ENCODE data around the gene RACGAP1.

The RACGAP1 gene

DNA sequence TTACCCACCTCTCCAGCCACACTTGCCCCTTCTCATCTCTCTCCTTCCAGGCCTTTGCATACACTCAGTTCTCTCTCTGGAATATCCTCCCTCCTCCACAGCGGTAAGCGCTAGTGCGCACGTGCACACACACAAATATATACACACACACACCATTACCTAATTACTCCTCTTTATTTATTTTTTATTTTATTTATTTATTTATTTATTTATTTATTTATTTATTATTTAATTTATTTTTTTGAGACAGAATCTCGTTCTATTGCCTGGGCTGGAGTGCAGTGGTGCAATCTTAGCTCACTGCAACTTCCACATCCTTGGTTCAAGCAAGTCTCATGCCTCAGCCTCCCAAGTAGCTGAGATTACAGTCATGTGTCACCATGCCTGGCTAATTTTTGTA, 43.8 kb upstream of the RACGAP1 start:
- TF ChIP-seq, protein P1, sequence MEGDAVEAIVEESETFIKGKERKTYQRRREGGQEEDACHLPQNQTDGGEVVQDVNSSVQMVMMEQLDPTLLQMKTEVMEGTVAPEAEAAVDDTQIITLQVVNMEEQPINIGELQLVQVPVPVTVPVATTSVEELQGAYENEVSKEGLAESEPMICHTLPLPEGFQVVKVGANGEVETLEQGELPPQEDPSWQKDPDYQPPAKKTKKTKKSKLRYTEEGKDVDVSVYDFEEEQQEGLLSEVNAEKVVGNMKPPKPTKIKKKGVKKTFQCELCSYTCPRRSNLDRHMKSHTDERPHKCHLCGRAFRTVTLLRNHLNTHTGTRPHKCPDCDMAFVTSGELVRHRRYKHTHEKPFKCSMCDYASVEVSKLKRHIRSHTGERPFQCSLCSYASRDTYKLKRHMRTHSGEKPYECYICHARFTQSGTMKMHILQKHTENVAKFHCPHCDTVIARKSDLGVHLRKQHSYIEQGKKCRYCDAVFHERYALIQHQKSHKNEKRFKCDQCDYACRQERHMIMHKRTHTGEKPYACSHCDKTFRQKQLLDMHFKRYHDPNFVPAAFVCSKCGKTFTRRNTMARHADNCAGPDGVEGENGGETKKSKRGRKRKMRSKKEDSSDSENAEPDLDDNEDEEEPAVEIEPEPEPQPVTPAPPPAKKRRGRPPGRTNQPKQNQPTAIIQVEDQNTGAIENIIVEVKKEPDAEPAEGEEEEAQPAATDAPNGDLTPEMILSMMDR (IDR thresholded peaks at IDR 0.05; ENCODE audit: low read length, missing control alignments), result no peak
- no peak for DNase-seq (ENCODE audit: low read depth)
- H3K4me3 ChIP-seq (replicated peaks; ENCODE audit: low read depth, low read length), result no peak overlapping the region

DNA sequence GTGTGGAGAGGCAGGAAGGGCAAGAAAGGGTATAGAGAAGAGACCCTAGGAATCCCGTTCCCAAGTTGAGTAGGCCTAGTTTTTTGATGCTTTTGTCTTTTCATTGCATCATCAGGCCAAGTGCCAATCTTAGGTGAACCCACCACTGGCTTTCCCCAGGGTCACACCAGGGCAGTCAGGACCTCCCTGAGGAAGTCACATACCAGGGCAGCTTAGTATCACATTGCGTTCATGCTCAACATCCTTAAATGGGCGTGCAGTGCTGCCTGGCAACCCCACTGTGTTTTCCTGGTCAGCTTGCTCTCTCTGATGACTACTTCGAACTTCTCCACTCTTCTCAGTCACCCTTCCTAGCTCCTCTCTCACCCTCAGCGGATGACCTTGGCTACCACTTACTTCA, 41.1 kb upstream of the RACGAP1 start:
- H3K4me3 ChIP-seq (replicated peaks; ENCODE audit: low read depth, low read length), result no peak overlapping the region
- TF ChIP-seq, protein P1 (IDR thresholded peaks at IDR 0.05; ENCODE audit: low read length, missing control alignments), result no peak
- DNase-seq (ENCODE audit: low read depth), result peak; percentile 74

- no peak overlapping the region for H3K4me3 ChIP-seq (replicated peaks; ENCODE audit: low read depth, low read length)
- TF ChIP-seq, protein P1 (IDR thresholded peaks at IDR 0.05; ENCODE audit: low read length, missing control alignments), result no peak
- no peak for DNase-seq (ENCODE audit: low read depth)
Measured at GRCh38 chr12:50065726-50066310, 40.5 kb upstream of the RACGAP1 start.

- TF ChIP-seq, protein P1 (IDR thresholded peaks at IDR 0.05; ENCODE audit: low read length, missing control alignments), result no peak
- no peak for DNase-seq (ENCODE audit: low read depth)
- H3K4me3 ChIP-seq (replicated peaks; ENCODE audit: low read depth, low read length), result no peak overlapping the region
Measured at GRCh38 chr12:50062728-50063460, 37.6 kb upstream of the RACGAP1 start.

DNA sequence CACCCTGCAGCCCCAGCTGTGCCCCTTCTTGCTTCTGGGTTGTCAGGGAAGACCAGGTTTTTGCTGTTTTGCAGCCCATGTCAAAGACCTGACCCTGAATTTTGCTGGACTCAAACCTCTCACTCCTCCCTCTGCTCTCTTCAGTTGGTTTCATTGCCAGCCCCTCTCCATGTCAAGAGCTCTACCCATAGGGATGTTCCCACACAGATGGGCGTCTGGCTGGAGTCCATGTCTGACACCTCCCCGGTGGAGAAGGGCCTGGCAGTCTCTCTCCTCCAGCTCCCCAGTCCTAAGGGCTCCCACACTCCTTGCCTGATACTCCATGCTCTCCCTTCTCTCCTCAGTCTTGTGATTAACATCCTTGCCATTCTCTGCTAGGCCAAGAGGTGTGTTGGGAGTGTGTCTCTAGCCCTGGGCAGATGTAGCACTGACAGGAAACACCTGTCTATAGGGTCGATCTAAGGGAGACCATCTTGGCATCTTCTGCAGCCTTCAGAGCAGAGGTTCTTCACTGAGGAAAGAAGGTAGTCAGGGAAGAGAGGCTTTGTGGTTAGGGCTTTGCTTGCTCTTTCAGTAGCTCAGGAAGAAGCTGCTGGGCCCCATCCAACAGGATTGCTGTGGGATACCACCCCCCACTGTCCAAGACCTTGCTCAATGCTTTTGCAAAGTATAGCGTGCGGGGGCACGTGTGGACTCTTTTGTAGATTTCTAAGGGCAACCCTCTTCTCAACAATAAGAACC, 36.8 kb upstream of the RACGAP1 start:
- H3K4me3 ChIP-seq (replicated peaks; ENCODE audit: low read depth, low read length), result no peak overlapping the region
- TF ChIP-seq, protein P1 (IDR thresholded peaks at IDR 0.05; ENCODE audit: low read length, missing control alignments), result no peak
- DNase-seq (ENCODE audit: low read depth), result no peak

DNA sequence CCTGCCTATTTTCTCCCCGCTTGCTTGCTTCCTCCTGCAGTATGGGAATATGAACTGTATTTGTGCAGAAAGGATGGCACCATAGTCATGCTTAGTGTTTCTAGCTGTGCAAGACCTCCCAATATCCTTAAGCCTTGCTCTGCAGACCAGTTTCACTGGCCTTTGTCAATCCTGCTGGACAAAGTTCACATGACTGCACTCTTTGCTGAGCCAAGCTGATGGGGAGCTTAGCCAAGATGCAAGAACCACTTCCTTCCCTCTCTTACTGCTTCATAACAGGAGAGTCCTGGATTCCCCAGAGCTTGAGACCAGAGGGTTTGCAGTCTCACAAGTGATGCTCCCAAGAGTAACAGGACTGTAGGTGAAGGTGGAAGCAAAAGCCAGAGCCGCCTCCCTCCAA, 35.9 kb upstream of the RACGAP1 start:
- TF ChIP-seq, protein P1 (IDR thresholded peaks at IDR 0.05; ENCODE audit: low read length, missing control alignments), result no peak
- no peak overlapping the region for H3K4me3 ChIP-seq (replicated peaks; ENCODE audit: low read depth, low read length)
- peak; percentile 47 for DNase-seq (ENCODE audit: low read depth)
